Fibroblast of lung (primary cell): ENCODE results near the gene OS9. TPM values are rescaled to one million over a fixed set of nuclear protein-coding genes. Genes with fewer than 3 reads are reported as not detected.
A peak's percentile ranks its signal among the peaks of the same experiment; 100 is the strongest.

ENCODE experiments used
- DNase-seq, 2 donors: peaks; one replicate each; pipeline versions ENCODE4 v3.0.0 to v3.0.0-alpha.2; 2010; ENCODE audit warnings: low read depth in 2 of 2
- H2AFZ ChIP-seq: 2 replicates; pipeline ENCODE4 v1.5.1; 2012; ENCODE audit warnings: low read length, control low read depth, inconsistent platforms
- H3K27ac ChIP-seq: 2 replicates; pipeline ENCODE4 v1.5.1; 2011; ENCODE audit warnings: low read length, control low read depth; ENCODE audit not compliant: insufficient read depth
- H3K27me3 ChIP-seq: 2 replicates; pipeline ENCODE4 v1.5.1; 2011; ENCODE audit warnings: mild to moderate bottlenecking, low read length; ENCODE audit not compliant: control insufficient read depth, insufficient read depth
- H3K36me3 ChIP-seq: 2 replicates; pipeline ENCODE4 v1.5.1; 2011; ENCODE audit warnings: low read length; ENCODE audit not compliant: control insufficient read depth, insufficient read depth
- H3K4me1 ChIP-seq: 2 replicates; pipeline ENCODE4 v1.5.1; 2011; ENCODE audit warnings: low read length; ENCODE audit not compliant: control insufficient read depth, insufficient read depth; ENCODE audit errors: extremely low read depth
- H3K4me2 ChIP-seq: 2 replicates; pipeline ENCODE4 v1.5.1; 2011; ENCODE audit warnings: low read length, control low read depth; ENCODE audit not compliant: insufficient read depth; ENCODE audit errors: extremely low read depth
- H3K4me3 ChIP-seq, 4 experiments: fragments of 200-600 bp in 1 of 4; sonication (generic) in 1 of 4; replicated peaks in 1 of 4; 2 replicates each; pipeline ENCODE4 v1.5.1; 2011 to 2016; ENCODE audit warnings: low read length in 4 of 4, low read depth in 3 of 4, mild to moderate bottlenecking in 3 of 4, control low read depth in 2 of 4, inconsistent platforms in 1 of 4, mixed read lengths in 1 of 4; ENCODE audit not compliant: insufficient read depth in 1 of 4; ENCODE audit errors: control extremely low read depth in 1 of 4
- H3K79me2 ChIP-seq: 2 replicates; pipeline ENCODE4 v1.5.1; 2012; ENCODE audit warnings: mild to moderate bottlenecking, low read length, inconsistent platforms; ENCODE audit not compliant: control insufficient read depth, insufficient read depth
- H3K9ac ChIP-seq: 2 replicates; pipeline ENCODE4 v1.5.1; 2011; ENCODE audit warnings: mild to moderate bottlenecking, low read length, control low read depth; ENCODE audit not compliant: insufficient read depth
- H3K9me3 ChIP-seq: 2 replicates; pipeline ENCODE4 v1.5.1; 2012; ENCODE audit warnings: low read depth, low read length; ENCODE audit not compliant: control insufficient read depth, insufficient read depth
- H4K20me1 ChIP-seq: 2 replicates; pipeline ENCODE4 v1.5.1; 2011; ENCODE audit warnings: low read length; ENCODE audit not compliant: control insufficient read depth, insufficient read depth; ENCODE audit errors: extremely low read depth
- EZH2 ChIP-seq: IDR thresholded peaks from 2 replicates; pipeline ENCODE4 v1.5.1; 2012; ENCODE audit warnings: low read length, control low read depth, mild to moderate bottlenecking; ENCODE audit errors: missing control alignments
- polyA plus RNA-seq, 2 donors: library from polyadenylated mRNA; depleted of rRNA in 1 of 2; stranded (reverse) in 1 of 2; unstranded in 1 of 2; fragments of >200 nt; gene quantifications; 2 replicates each; pipeline ENCODE4 v1.2.1, GENCODE V29; 2011 to 2012; ENCODE audit warnings: missing spikeins in 1 of 2
- total RNA-seq: library from RNA; depleted of rRNA; stranded (reverse); fragments of >200 nt; gene quantifications from 2 replicates; pipeline ENCODE4 v1.2.1, GENCODE V29; 2014
- TF ChIP-seq, protein P1 (sequence below), 2 donors: IDR thresholded peaks in 1 of 2; conservative IDR thresholded peaks in 1 of 2; 1 replicate in 1 of 2; 2 replicates in 1 of 2; pipeline ENCODE4 v1.5.1; 2011 to 2012; ENCODE audit warnings: low read length in 2 of 2, control low read depth in 1 of 2, inconsistent platforms in 1 of 2, low read depth in 1 of 2, mild to moderate bottlenecking in 1 of 2

OS9 gene
- total and polyA plus RNA-seq, 2 donors (not counting 1 experiment from before 2014, with no cell fraction given), result 170 to 316 TPM

DNA sequence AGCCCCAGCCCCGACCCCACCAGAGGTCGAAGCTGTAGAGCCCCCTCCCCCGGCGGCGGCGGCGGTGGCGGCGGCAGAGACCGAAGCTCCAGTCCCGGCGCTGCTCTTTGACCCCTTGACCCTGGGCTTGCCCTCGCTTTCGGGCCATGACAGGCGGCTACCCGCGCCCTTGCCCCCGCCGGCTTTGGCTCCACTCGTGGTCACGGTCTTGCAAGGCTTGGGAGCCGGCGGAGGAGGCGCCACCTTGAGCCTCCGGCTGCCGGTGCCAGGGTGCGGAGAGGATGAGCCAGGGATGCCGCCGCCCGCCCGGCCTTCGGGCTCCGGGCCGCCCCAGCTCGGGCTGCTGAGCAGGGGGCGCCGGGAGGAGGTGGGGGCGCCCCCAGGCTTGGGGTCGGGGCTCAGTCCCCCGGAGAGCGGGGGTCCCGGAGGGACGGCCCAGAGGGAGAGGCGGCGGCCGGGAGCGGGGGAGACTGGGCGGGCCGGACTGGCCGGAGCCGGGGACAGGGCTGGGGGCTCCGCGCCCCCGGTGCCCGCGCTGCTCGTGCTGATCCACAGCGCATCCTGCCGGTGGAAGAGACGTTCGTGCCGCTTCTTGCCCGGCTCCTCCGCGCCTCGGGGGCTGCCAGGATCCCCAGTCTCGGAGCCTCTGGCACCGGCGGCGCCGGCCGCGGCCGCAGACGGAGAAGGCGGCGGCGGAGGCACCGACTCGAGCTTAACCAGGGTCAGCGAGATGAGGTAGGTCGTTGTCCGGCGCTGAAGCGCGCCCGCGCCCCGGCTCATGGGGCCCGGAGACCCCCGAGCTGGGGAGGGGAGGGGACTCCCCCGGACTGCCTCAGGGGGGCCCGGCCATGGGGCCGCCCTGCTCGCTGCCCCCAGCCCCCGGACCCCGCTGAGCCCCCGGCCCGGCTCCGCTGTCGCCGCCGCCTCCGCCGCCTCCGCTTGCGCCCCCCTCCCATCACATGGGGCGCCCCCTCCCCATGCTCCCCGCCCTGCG is 43.8 kb downstream of the OS9 start:
- Histone ChIP-seq H3K27me3 (peaks cover 77% of the 10 kb centered on the region), H3K4me3 (peak overlapping the region in 1 of 4 experiments; percentile 36), H3K4me1 (peaks cover 3% of the 10 kb centered on the region), H3K36me3 (no peaks in the 10 kb centered on the region), H3K79me2 (no peaks in the 10 kb centered on the region), H3K4me2 (peak overlapping the region; percentile 37), H3K9me3 (no peaks in the 10 kb centered on the region), H4K20me1 (no peaks in the 10 kb centered on the region), H2AFZ (no peak overlapping the region), H3K9ac (peak overlapping the region; percentile 32), H3K27ac (no peak overlapping the region)
- DNase-seq, result no peak
- TF ChIP-seq EZH2, result peak; percentile 97
- TF ChIP-seq, protein P1, sequence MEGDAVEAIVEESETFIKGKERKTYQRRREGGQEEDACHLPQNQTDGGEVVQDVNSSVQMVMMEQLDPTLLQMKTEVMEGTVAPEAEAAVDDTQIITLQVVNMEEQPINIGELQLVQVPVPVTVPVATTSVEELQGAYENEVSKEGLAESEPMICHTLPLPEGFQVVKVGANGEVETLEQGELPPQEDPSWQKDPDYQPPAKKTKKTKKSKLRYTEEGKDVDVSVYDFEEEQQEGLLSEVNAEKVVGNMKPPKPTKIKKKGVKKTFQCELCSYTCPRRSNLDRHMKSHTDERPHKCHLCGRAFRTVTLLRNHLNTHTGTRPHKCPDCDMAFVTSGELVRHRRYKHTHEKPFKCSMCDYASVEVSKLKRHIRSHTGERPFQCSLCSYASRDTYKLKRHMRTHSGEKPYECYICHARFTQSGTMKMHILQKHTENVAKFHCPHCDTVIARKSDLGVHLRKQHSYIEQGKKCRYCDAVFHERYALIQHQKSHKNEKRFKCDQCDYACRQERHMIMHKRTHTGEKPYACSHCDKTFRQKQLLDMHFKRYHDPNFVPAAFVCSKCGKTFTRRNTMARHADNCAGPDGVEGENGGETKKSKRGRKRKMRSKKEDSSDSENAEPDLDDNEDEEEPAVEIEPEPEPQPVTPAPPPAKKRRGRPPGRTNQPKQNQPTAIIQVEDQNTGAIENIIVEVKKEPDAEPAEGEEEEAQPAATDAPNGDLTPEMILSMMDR (conservative IDR thresholded peaks at IDR 0.05 in 1 of 2, IDR thresholded peaks at IDR 0.05 in 1 of 2; ENCODE audit: low read depth in 1 of 2, low read length in 2 of 2), result peak; percentile 27 to 37

GRCh38 chr12:57738661-57739237 is 44.8 kb downstream of the OS9 start, which contains the start of gene AGAP2:
TSS of gene AGAP2 (minus strand) at chr12:57738742. CDS start at chr12:57738246, 496 bp downstream.
- peak; percentile 96 for TF ChIP-seq EZH2
- TF ChIP-seq, protein P1 (conservative IDR thresholded peaks at IDR 0.05 in 1 of 2, IDR thresholded peaks at IDR 0.05 in 1 of 2; ENCODE audit: low read depth in 1 of 2, low read length in 2 of 2), result no peak
- Histone ChIP-seq H3K4me1 (peaks cover 3% of the 10 kb centered on the region), H3K4me3 (peak within 1 kb of the TSS in 1 of 4 experiments; percentile 36), H3K4me2 (peak within 1 kb of the TSS; percentile 37), H4K20me1 (no peaks in the 10 kb centered on the region), H3K36me3 (no peaks in the 10 kb centered on the region), H3K27ac (no peak within 1 kb of the TSS), H3K9ac (peak within 1 kb of the TSS; percentile 32), H3K79me2 (no peaks in the 10 kb centered on the region), H3K27me3 (peaks cover 71% of the 10 kb centered on the region), H2AFZ (no peak within 1 kb of the TSS), H3K9me3 (no peaks in the 10 kb centered on the region)
- DNase-seq, result peak in 1 of 2 donors; percentile 27

DNA sequence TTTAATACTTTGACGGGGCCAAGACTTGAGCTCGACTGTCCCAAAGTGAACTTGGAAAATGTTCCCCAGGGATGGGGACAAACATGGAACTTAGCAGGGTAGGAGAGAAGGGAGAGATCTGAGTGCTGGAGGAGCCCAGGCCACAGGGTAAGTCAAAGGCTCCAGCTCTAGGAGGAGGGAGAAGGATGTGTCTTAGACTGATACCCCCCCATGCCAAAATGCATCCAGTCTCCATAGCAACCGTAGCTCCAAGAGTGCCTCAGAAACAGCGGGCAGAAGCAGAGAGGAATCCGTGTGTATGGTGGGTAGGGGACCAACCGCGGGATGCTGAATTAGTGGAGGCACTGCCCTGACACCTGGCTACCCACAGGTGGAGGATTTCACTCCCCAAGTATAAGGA is 45.5 kb downstream of the OS9 start:
- Histone ChIP-seq H3K9me3 (no peaks in the 10 kb centered on the region), H3K9ac (no peak overlapping the region), H3K27ac (no peak overlapping the region), H2AFZ (no peak overlapping the region), H3K4me3 (no peak overlapping the region), H3K4me1 (peaks cover 3% of the 10 kb centered on the region), H3K36me3 (no peaks in the 10 kb centered on the region), H3K4me2 (no peak overlapping the region), H3K79me2 (no peaks in the 10 kb centered on the region), H3K27me3 (peaks cover 64% of the 10 kb centered on the region), H4K20me1 (no peaks in the 10 kb centered on the region)
- no peak for DNase-seq
- peak; percentile 85 for TF ChIP-seq EZH2
- TF ChIP-seq, protein P1 (conservative IDR thresholded peaks at IDR 0.05 in 1 of 2, IDR thresholded peaks at IDR 0.05 in 1 of 2; ENCODE audit: low read depth in 1 of 2, low read length in 2 of 2), result no peak
